ENCODE measurements around the gene PAX3. TPM values are rescaled to one million over a fixed set of nuclear protein-coding genes. Genes with fewer than 3 reads are reported as not detected.
A peak's percentile ranks its signal among the peaks of the same experiment; 100 is the strongest.

PAX3 gene
- total RNA-seq, 1 experiment from 2014 or later, result not detected

GRCh38 chr2:222264791-222265320, 33.9 kb downstream of the PAX3 start:
- Mint-ChIP-seq H3K4me1 (peaks cover 20% of the 10 kb centered on the region), H3K4me3 (no peak overlapping the region), H3K36me3 (no peaks in the 10 kb centered on the region), H3K27ac (no peak overlapping the region), H3K9me3 (peaks cover 14% of the 10 kb centered on the region), H3K27me3 (ENCODE audit: low read depth) (peaks cover 33% of the 10 kb centered on the region)
- ChIA-PET CTCF (no interaction called here), POLR2A (no interaction called here)
- DNase-seq (ENCODE audit: low spot score) (no peak), ATAC-seq (no peak)
- TF ChIP-seq NR2C2 (CRISPR knock-in tag; IDR thresholded peaks at IDR 0.05) (no peak), ATF2 (CRISPR knock-in tag; IDR thresholded peaks at IDR 0.05; ENCODE audit: borderline replicate concordance, low read depth) (no peak)

- Mint-ChIP-seq H3K27me3 (ENCODE audit: low read depth) (peaks cover 8% of the 10 kb centered on the region), H3K27ac (no peak overlapping the region), H3K36me3 (no peaks in the 10 kb centered on the region), H3K9me3 (peaks cover 14% of the 10 kb centered on the region), H3K4me1 (peaks cover 20% of the 10 kb centered on the region), H3K4me3 (no peak overlapping the region)
- ATAC-seq (no peak), DNase-seq (ENCODE audit: low spot score) (no peak)
- POLR2A ChIA-PET, result no interaction called here
- TF ChIP-seq ZNF532 (CRISPR knock-in tag; IDR thresholded peaks at IDR 0.05; ENCODE audit: borderline replicate concordance), result no peak
- TF ChIP-seq JUN (CRISPR knock-in tag; IDR thresholded peaks at IDR 0.05), result no peak
- TF ChIP-seq STAT6 (CRISPR knock-in tag; conservative IDR thresholded peaks at IDR 0.05; ENCODE audit: low read depth), result no peak
- TF ChIP-seq MYBL2 (CRISPR knock-in tag; IDR thresholded peaks at IDR 0.05), result no peak
- no peak for TF ChIP-seq NFE2L1 (CRISPR knock-in tag; IDR thresholded peaks at IDR 0.05)
- TF ChIP-seq E2F5 (CRISPR knock-in tag; IDR thresholded peaks at IDR 0.05), result no peak
- TF ChIP-seq E2F1 (CRISPR knock-in tag; IDR thresholded peaks at IDR 0.05), result no peak
- no peak for TF ChIP-seq TCF7 (CRISPR knock-in tag; IDR thresholded peaks at IDR 0.05; ENCODE audit: low read depth)
- CTCF ChIA-PET, result no interaction called here
Measured at GRCh38 chr2:222261504-222261903, 37.3 kb downstream of the PAX3 start.

- ATAC-seq (peak; percentile 65), DNase-seq (ENCODE audit: low spot score) (no peak)
- H3K4me1 Mint-ChIP-seq, result peaks cover 32% of the 10 kb centered on the region
- no peaks in the 10 kb centered on the region for H3K36me3 Mint-ChIP-seq
- POLR2A ChIA-PET, result interaction anchor here (0.6 kb wide), 1 partner anchor 14 kb away, joined by 3 read pairs; no protein-coding TSS in a partner anchor
- TF ChIP-seq MLX (CRISPR knock-in tag; IDR thresholded peaks at IDR 0.05), result no peak
- TF ChIP-seq FOXK1 (CRISPR knock-in tag; IDR thresholded peaks at IDR 0.05), result no peak
- CTCF ChIA-PET, result no interaction called here
- H3K27ac Mint-ChIP-seq, result no peak overlapping the region
- H3K27me3 Mint-ChIP-seq (ENCODE audit: low read depth), result no peaks in the 10 kb centered on the region; the same call in 1 of the 2 replicates
- no peaks in the 10 kb centered on the region for H3K9me3 Mint-ChIP-seq
- no peak overlapping the region for H3K4me3 Mint-ChIP-seq
Measured at GRCh38 chr2:222257645-222258044, 41.2 kb downstream of the PAX3 start.

Data from WTC11 (cell line).